NCI-H460 (cell line): ENCODE results near the gene PGK1. TPM values are rescaled to one million over a fixed set of nuclear protein-coding genes. Genes with fewer than 3 reads are reported as not detected.
"Not testable (repeated sequence)": the region's sequence is repeated elsewhere in the genome, so short reads cannot be mapped to it uniquely, and the experiment has no call there.

Source experiments
- DNase-seq: peaks from one replicate; pipeline ENCODE4 v3.0.0-alpha.2; 2016; ENCODE audit warnings: low read depth; ENCODE audit errors: extremely low read depth
- total RNA-seq: library from RNA; depleted of rRNA; stranded (reverse); fragments of >200 nt; shearing (Covaris generic); gene quantifications from 2 replicates; pipeline ENCODE4 v1.2.3, GENCODE V29; 2014

PGK1 gene
- total RNA-seq, 1 experiment from 2014 or later = 874 TPM

DNA sequence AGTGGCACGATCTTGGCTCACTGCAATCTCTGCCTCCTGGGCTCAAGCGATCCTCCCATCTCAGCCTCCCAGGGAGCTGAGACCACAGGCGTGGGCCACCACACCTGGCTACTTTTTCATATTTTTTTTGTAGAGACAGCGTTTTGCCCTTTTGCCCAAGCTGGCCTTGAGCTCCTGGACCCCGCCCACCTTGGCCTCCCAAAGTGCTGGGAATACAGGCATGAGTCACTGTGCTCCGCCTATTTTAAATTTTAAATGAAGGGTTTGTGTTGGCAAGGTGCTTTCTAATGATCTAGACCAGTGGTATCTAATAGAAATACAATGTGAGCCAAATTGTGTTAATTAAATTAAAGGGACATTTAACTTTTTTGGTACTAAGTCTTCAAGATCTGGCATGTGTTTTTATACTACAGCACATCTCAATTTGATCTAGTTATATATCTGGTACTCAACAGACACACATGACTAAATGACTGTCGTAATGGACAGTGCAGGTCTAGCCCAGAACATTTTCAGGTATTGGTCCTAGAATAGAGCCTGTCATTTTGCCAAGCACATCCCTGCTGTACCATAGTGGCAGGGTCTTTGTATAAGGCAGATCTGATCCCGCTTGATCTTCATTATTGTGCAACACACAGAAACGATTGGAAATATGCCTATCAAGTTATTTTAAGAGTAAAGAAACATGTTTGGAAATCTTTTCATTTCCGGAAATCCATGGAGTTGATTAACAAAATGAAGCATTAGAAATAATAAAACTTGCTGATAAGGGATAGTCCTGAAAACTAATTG, 7.3 kb downstream of the PGK1 start:
- no peak for DNase-seq

GRCh38 chrX:78116365-78116764, 12.3 kb downstream of the PGK1 start:
- no peak for DNase-seq

DNA sequence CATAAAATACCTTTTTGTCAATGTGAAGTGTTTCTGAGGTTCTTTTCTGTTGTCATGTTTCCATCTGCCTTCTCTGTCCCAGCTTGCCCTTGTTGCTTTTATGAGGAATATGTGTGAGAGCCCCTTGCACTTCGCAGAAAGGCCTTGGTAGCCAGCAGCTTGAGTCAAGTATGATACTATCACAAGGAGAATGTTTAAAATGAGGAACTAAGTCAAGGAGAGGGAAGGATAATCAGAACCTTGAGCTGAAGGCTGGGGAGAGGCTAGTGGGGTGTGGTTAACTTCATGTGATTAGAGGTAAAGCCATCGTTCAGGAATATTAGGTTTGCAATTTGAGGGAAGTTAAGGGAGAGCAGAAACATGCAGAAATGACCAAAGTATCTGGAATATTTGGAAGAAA, 12.7 kb downstream of the PGK1 start:
- no peak for DNase-seq

- DNase-seq = no peak
These were observed 14.6 kb downstream of the PGK1 start for GRCh38 chrX:78118628-78119027.

DNA sequence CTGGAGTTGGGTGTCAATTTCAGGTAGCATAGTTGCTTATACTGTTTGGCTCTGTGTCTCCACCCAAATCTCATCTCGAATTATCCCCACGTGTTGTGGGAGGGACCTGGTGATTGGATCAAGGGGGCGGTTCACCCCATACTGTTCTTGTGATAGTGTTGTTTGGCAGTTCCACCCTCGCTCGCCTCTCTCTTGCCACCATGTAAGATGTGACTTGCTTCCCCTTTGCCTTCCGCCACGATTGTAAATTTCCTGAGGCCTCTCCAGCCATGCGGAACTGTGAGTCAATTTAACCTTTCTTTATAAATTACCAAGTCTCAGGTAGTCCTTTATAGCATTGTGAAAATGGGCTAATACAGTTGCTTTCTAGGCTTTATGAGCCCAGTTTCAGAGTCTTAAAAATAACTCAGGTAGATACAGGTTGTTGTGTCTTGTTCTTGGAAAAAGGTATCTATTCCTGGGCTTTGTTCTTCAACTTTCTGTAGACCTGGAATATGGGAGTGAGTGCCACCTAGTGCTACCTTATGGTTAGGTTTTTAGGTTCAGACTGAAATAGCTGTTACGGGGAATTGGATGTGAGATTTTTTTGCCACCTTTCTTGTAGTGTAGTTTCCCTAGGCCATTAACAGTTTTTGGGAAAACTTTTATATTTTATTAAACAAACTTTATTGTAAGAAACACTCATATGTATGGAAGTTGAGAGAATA, 15.6 kb downstream of the PGK1 start:
- no peak for DNase-seq

GRCh38 chrX:78123190-78123589, 19.1 kb downstream of the PGK1 start:
- DNase-seq = no peak

GRCh38 chrX:78124307-78124706, 20.3 kb downstream of the PGK1 start:
- DNase-seq = no peak

- DNase-seq = no peak
These were observed 21.1 kb downstream of the PGK1 start for GRCh38 chrX:78125148-78125547.

DNA sequence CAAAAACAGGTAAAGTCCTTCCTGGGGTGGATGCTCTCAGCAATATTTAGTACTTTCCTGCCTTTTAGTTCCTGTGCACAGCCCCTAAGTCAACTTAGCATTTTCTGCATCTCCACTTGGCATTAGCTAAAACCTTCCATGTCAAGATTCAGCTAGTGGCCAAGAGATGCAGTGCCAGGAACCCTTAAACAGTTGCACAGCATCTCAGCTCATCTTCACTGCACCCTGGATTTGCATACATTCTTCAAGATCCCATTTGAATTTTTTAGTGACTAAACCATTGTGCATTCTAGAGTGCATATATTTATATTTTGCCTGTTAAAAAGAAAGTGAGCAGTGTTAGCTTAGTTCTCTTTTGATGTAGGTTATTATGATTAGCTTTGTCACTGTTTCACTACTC, 21.7 kb downstream of the PGK1 start:
- DNase-seq = not testable (repeated sequence)

GRCh38 chrX:78129714-78130113, 25.7 kb downstream of the PGK1 start:
- no peak for DNase-seq

DNA sequence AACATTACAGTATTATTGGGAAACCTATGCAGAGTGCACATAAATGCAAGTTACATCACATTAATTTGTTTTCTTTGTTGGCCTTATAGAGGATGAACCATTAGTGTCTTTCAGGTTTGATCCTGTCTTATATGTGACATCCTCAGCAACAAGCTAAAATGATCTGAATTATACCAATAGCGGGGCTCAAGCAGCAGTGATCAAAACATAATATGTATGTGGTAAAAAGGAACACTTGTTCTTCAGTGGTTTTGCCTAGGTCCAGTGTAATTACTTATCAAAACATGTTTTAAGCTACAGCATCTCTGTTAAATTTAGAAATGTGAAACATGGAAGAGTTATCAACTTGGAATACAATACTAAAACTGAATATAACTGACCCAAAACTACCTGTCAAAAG, 26.3 kb downstream of the PGK1 start:
- DNase-seq = no peak

- DNase-seq = no peak
These were observed 27.1 kb downstream of the PGK1 start for GRCh38 chrX:78131117-78131516.

GRCh38 chrX:78133238-78133960, 29.4 kb downstream of the PGK1 start:
- DNase-seq = no peak

- DNase-seq = peak; percentile 88
These were observed 35.4 kb downstream of the PGK1 start, which contains the start of gene TAF9B for GRCh38 chrX:78139160-78140123. Gene TAF9B, minus strand, starts transcription at chrX:78139650. Its CDS starts 39 bp downstream, at chrX:78139611.

DNA sequence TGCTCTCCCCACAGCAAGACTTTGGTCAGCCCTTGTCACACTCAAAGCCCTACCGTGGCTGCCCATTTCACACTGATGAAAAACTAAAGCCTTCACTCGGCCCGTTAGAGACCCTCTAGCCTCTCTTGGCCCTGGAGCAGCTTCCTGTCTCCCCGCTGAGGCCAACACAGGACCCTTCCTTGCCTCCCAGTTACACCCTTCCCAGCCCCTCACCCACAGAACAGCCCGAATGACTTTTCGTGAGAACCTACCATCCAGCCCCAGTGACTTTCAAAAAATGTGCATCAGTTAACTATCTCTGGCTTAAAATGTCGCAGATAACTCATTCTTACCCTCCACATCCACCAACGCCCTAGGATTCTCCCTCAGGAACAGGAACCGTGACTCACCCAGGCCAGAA, 36.2 kb downstream of the PGK1 start:
- DNase-seq = no peak

DNA sequence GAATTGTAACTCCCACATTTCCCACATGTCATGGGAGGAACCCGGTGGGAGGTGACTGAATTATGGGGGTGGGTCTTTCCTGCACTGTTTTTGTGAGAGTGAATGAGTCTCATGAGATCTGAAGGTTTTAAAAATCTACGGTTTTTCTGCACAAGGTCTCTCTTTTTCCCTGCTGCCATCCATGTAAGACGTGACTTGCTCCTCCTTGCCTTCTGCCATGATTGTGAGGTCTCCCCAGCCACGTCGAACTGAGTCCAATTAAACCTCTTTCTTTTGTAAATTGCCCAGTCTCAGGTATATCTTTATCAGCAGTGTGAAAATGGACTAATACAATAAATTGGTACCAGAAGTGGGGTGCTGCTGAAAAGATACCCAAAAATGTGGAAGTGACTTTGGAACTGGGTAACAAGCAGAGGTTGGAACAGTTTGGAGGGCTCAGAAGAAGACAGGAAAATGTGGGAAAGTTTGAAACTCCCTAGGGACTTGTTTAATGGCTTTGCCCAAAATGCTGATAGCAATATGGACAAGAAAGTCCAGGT, 43.0 kb downstream of the PGK1 start:
- not testable (repeated sequence) for DNase-seq

DNA sequence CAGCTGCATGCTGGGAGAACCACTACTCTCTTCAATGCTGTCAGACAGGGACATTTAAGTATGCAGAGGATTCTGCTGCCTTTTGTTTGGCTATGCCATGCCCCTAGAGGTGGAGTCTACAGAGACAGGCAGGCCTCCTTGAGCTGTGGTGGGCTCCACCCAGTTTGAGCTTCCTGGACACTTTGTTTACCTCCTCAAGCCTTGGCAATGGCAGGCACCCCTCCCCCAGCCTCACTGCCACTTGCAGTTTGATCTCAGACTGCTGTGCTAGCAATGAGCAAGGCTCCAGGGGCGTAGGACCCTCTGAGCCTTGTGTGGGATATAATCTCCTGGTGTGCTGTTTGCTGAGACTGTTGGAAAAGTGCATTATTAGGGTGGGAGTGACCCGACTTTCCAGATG, 53.3 kb downstream of the PGK1 start:
- not testable (repeated sequence) for DNase-seq

DNA sequence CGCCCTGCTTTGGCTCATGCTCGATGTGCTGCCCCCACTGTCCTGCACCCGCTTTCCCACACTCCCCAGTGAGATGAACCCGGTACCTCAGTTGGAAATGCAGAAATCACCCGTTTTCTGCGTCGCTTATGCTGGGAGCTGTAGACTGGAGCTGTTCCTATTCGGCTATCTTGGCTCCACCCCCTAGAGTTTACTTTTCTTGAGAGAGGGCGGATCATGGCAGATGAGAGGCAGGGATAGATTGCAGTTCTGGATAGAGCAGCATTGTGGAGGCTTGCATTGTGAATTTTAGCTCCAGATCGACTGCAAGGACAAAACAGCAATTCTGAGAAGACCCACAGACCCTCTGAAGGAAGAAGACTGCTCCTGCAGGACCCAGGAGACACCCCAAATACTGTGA, 53.8 kb downstream of the PGK1 start:
- not testable (repeated sequence) for DNase-seq

DNA sequence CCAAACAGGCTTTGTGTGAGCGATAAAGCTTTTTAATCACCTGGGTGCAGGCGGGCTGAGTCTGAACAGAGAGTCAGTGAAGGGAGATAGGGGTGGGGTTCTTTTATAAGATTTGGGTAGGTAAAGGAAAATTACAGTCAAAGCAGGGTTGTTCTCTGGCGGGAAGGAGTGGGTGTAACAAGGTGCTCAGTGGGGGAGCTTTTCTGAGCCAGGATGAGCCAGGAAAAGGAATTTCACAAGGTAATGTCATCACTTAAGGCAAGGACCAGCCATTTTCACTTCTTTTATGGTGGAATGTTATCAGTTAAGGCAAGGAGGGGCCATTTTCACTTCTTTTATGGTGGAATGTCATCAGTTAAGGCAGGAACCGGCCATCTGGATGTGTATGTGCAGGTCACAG, 56.7 kb downstream of the PGK1 start:
- not testable (repeated sequence) for DNase-seq

GRCh38 chrX:78163175-78163574, 59.1 kb downstream of the PGK1 start:
- DNase-seq = not testable (repeated sequence)
